ENCODE results near the gene OR6P1. TPM values are rescaled to one million over a fixed set of nuclear protein-coding genes. Genes with fewer than 3 reads are reported as not detected.

Gene OR6P1
- polyA plus RNA-seq, 1 experiment = not detected

- CTCF ChIA-PET = no interaction called here
- POLR2A ChIA-PET = no interaction called here
- no peak for DNase-seq (ENCODE audit: low read depth, low spot score)
- Histone ChIP-seq H3K27ac (ENCODE audit: low read depth, low read length) (no peak overlapping the region), H3K27me3 (ENCODE audit: control insufficient read depth, insufficient read depth, low read length) (no peaks in the 10 kb centered on the region), H3K4me3 (ENCODE audit: low read depth, low read length) (no peak overlapping the region), H3K9me3 (ENCODE audit: control insufficient read depth, insufficient read depth, low read length) (no peaks in the 10 kb centered on the region)
- TF ChIP-seq CTCF (IDR thresholded peaks at IDR 0.05; ENCODE audit: low read depth, low read length) = no peak
Observed at GRCh38 chr1:158600735-158601134, 30.4 kb upstream of the OR6P1 start.

- DNase-seq (ENCODE audit: low read depth, low spot score) = no peak
- ChIA-PET CTCF (interaction anchor here (0.6 kb wide), 1 partner anchor 486 kb away, joined by 3 read pairs; no protein-coding TSS in a partner anchor), POLR2A (no interaction called here)
- Histone ChIP-seq H3K27me3 (ENCODE audit: control insufficient read depth, insufficient read depth, low read length) (no peaks in the 10 kb centered on the region), H3K27ac (ENCODE audit: low read depth, low read length) (no peak overlapping the region), H3K4me3 (ENCODE audit: low read depth, low read length) (no peak overlapping the region), H3K9me3 (ENCODE audit: control insufficient read depth, insufficient read depth, low read length) (no peaks in the 10 kb centered on the region)
- TF ChIP-seq CTCF (IDR thresholded peaks at IDR 0.05; ENCODE audit: low read depth, low read length) = no peak
Observed at GRCh38 chr1:158586942-158587341, 16.6 kb upstream of the OR6P1 start.

GRCh38 chr1:158583962-158584361 lies 13.6 kb upstream of the OR6P1 start:
- H3K27ac ChIP-seq (ENCODE audit: low read depth, low read length) = no peak overlapping the region
- ChIA-PET CTCF (no interaction called here), POLR2A (no interaction called here)
- no peaks in the 10 kb centered on the region for H3K27me3 ChIP-seq (ENCODE audit: control insufficient read depth, insufficient read depth, low read length)
- H3K9me3 ChIP-seq (ENCODE audit: control insufficient read depth, insufficient read depth, low read length) = no peaks in the 10 kb centered on the region
- no peak for DNase-seq (ENCODE audit: low read depth, low spot score)
- no peak for TF ChIP-seq CTCF (IDR thresholded peaks at IDR 0.05; ENCODE audit: low read depth, low read length)
- no peak overlapping the region for H3K4me3 ChIP-seq (ENCODE audit: low read depth, low read length)

- DNase-seq (ENCODE audit: low read depth, low spot score) = no peak
- H3K9me3 ChIP-seq (ENCODE audit: control insufficient read depth, insufficient read depth, low read length) = no peaks in the 10 kb centered on the region
- CTCF ChIA-PET = no interaction called here
- H3K27ac ChIP-seq (ENCODE audit: low read depth, low read length) = no peak within 1 kb of the TSS
- no peaks in the 10 kb centered on the region for H3K27me3 ChIP-seq (ENCODE audit: control insufficient read depth, insufficient read depth, low read length)
- H3K4me3 ChIP-seq (ENCODE audit: low read depth, low read length) = no peak within 1 kb of the TSS
- POLR2A ChIA-PET = no interaction called here
- TF ChIP-seq CTCF (IDR thresholded peaks at IDR 0.05; ENCODE audit: low read depth, low read length) = no peak
Observed at GRCh38 chr1:158579733-158580132, 9.4 kb upstream of the OR6P1 start, which contains the start of gene OR10X1. Gene OR10X1, minus strand, starts transcription at chr1:158579899. Its CDS starts 0 bp downstream, at chr1:158579899.

- no peak for DNase-seq (ENCODE audit: low read depth, low spot score)
- TF ChIP-seq CTCF (IDR thresholded peaks at IDR 0.05; ENCODE audit: low read depth, low read length) = no peak
- ChIA-PET CTCF (no interaction called here), POLR2A (no interaction called here)
- no peak overlapping the region for H3K4me3 ChIP-seq (ENCODE audit: low read depth, low read length)
- no peaks in the 10 kb centered on the region for H3K27me3 ChIP-seq (ENCODE audit: control insufficient read depth, insufficient read depth, low read length)
- no peaks in the 10 kb centered on the region for H3K9me3 ChIP-seq (ENCODE audit: control insufficient read depth, insufficient read depth, low read length)
- no peak overlapping the region for H3K27ac ChIP-seq (ENCODE audit: low read depth, low read length)
Observed at GRCh38 chr1:158577561-158577960, 7.2 kb upstream of the OR6P1 start.
